ENCODE data around the gene LRP1. TPM values are rescaled to one million over a fixed set of nuclear protein-coding genes. Genes with fewer than 3 reads are reported as not detected.
A peak's percentile ranks its signal among the peaks of the same experiment; 100 is the strongest.

Gene LRP1
- 229 to 253 TPM (median 243 TPM) in 3 replicates for total RNA-seq

GRCh38 chr12:57127726-57128518, at the start of gene LRP1:
LRP1 (plus strand) TSS chr12:57128483; CDS start chr12:57128965, 482 bp downstream.
- Mint-ChIP-seq H3K36me3 (no peaks in the 10 kb centered on the region), H3K27me3 (ENCODE audit: low read depth) (no peaks in the 10 kb centered on the region), H3K4me1 (peaks cover 43% of the 10 kb centered on the region), H3K9me3 (no peaks in the 10 kb centered on the region), H3K4me3 (peak within 1 kb of the TSS; percentile 93), H3K27ac (peak within 1 kb of the TSS; percentile 95)
- no peak for TF ChIP-seq CTCF (IDR thresholded peaks at IDR 0.05; ENCODE audit: unreplicated experiment)
- DNase-seq (ENCODE audit: low spot score in 2 of 2, unreplicated experiment in 2 of 2): peak; percentile 72 to 88

DNA sequence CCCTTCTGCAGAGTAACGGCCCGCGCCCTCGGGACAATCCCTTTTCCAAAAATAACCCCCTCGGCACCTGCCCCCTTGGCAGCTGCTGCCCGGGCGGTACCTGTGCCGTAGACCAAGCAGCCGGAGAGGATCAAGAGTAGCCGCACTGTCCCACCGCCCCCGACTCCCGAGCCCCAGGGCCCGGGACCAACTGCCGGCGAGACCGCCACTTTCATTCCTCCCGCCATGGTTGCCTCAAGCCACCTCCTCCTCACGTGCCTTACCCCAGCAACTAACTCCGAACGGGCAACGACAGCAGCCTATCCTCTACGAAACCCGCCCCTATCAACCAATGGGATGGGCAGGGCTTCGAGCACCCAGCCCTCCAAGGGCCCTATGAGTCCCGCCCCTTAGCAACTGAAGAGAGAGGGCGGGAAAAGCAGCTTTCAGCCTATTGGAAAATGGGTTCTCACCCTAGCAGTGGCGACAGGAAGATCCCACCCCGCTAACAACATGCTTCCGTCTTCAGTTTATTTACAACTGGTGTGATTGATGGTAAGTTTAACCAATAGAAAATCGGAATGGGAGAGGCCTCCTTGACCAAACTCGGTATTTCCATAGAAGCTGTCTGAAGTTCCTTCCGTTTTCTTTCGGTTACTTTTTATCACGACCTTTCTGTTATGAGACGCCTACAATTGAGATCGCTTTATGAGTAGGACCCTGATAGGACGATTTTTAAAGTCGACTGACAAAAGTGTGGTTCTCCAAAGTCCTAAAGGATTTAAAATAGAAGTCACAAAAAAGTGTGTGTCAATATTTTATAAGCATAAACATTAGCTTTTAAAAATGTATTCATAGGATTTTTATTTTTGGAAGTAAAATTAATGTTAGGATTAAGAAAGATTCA, 49.5 kb upstream of the LRP1 start, which contains the start of gene NEMP1:
Gene NEMP1, minus strand, starts transcription at position 273 of the 886 bp plus-strand sequence. Its CDS starts 46 bp downstream, at position 227.
- H3K27ac Mint-ChIP-seq: peak within 1 kb of the TSS; percentile 96
- H3K9me3 Mint-ChIP-seq: no peaks in the 10 kb centered on the region
- peak; percentile 89 for DNase-seq (ENCODE audit: low spot score in 2 of 2, unreplicated experiment in 2 of 2)
- TF ChIP-seq CTCF (IDR thresholded peaks at IDR 0.05; ENCODE audit: unreplicated experiment): no peak
- H3K4me1 Mint-ChIP-seq: peaks cover 22% of the 10 kb centered on the region
- peak within 1 kb of the TSS; percentile 97 for H3K4me3 Mint-ChIP-seq
- H3K36me3 Mint-ChIP-seq: peaks cover 4% of the 10 kb centered on the region
- no peaks in the 10 kb centered on the region for H3K27me3 Mint-ChIP-seq (ENCODE audit: low read depth)

- peak overlapping the region; percentile 10 for H3K4me3 Mint-ChIP-seq
- H3K9me3 Mint-ChIP-seq: no peaks in the 10 kb centered on the region
- peaks cover 27% of the 10 kb centered on the region for H3K4me1 Mint-ChIP-seq
- H3K27me3 Mint-ChIP-seq (ENCODE audit: low read depth): no peaks in the 10 kb centered on the region
- TF ChIP-seq CTCF (IDR thresholded peaks at IDR 0.05; ENCODE audit: unreplicated experiment): no peak
- no peak for DNase-seq (ENCODE audit: low spot score in 2 of 2, unreplicated experiment in 2 of 2)
- H3K27ac Mint-ChIP-seq: peak overlapping the region; percentile 96
- H3K36me3 Mint-ChIP-seq: peaks cover 4% of the 10 kb centered on the region
Measured at GRCh38 chr12:57079821-57080220, 48.5 kb upstream of the LRP1 start.

- DNase-seq (ENCODE audit: low spot score in 2 of 2, unreplicated experiment in 2 of 2): no peak
- Mint-ChIP-seq H3K27ac (no peak overlapping the region), H3K27me3 (ENCODE audit: low read depth) (no peaks in the 10 kb centered on the region), H3K36me3 (peaks cover 4% of the 10 kb centered on the region), H3K9me3 (no peaks in the 10 kb centered on the region), H3K4me3 (no peak overlapping the region), H3K4me1 (peaks cover 37% of the 10 kb centered on the region)
- no peak for TF ChIP-seq CTCF (IDR thresholded peaks at IDR 0.05; ENCODE audit: unreplicated experiment)
Measured at GRCh38 chr12:57080855-57081254, 47.4 kb upstream of the LRP1 start.

GRCh38 chr12:57085999-57086492, 42.2 kb upstream of the LRP1 start:
- H3K4me3 Mint-ChIP-seq: peak overlapping the region; percentile 79
- H3K36me3 Mint-ChIP-seq: peaks cover 9% of the 10 kb centered on the region
- peak in 1 of 2 experiments; percentile 56 for DNase-seq (ENCODE audit: low spot score in 2 of 2, unreplicated experiment in 2 of 2)
- no peak for TF ChIP-seq CTCF (IDR thresholded peaks at IDR 0.05; ENCODE audit: unreplicated experiment)
- no peaks in the 10 kb centered on the region for H3K27me3 Mint-ChIP-seq (ENCODE audit: low read depth)
- no peaks in the 10 kb centered on the region for H3K9me3 Mint-ChIP-seq
- H3K27ac Mint-ChIP-seq: peak overlapping the region; percentile 100
- H3K4me1 Mint-ChIP-seq: peaks cover 39% of the 10 kb centered on the region
